Measurements from ENCODE around the gene MINDY4.
"Not testable (repeated sequence)": the region's sequence is repeated elsewhere in the genome, so short reads cannot be mapped to it uniquely, and the experiment has no call there.

MINDY4 gene

GRCh38 chr7:30805931-30806330 lies 34.7 kb downstream of the MINDY4 start:
- no peak overlapping the region for H3K4me3 ChIP-seq (ENCODE audit: insufficient read depth, low read length, poor library complexity, severe bottlenecking)
- H3K27ac ChIP-seq (ENCODE audit: low read depth, low read length) = no peak overlapping the region
- H2AFZ ChIP-seq (ENCODE audit: low read depth, low read length, severe bottlenecking) = no peak overlapping the region
- H3K4me2 ChIP-seq (ENCODE audit: low read depth, low read length, poor library complexity, severe bottlenecking) = no peak overlapping the region
- no peaks in the 10 kb centered on the region for H3K27me3 ChIP-seq (ENCODE audit: low read length)
- H3F3A ChIP-seq (ENCODE audit: insufficient read depth) = no peaks in the 10 kb centered on the region
- no peaks in the 10 kb centered on the region for H3K9me2 ChIP-seq (replicated peaks; ENCODE audit: insufficient read depth, low read length)
- H3K9ac ChIP-seq (ENCODE audit: low read length) = no peak overlapping the region
- no peaks in the 10 kb centered on the region for H3K9me3 ChIP-seq (ENCODE audit: insufficient read depth, low read length)
- no peaks in the 10 kb centered on the region for H4K20me1 ChIP-seq (ENCODE audit: low read depth, low read length)
- H3K36me3 ChIP-seq (ENCODE audit: low read length) = no peaks in the 10 kb centered on the region
- H3K79me2 ChIP-seq (ENCODE audit: insufficient read depth, low read length) = no peaks in the 10 kb centered on the region
- TF ChIP-seq EZH2phosphoT487 (conservative IDR thresholded peaks at IDR 0.05; ENCODE audit: low read length) (no peak), CTCF (IDR thresholded peaks at IDR 0.05; ENCODE audit: insufficient read depth, low read length, poor library complexity, severe bottlenecking) (no peak)

- not testable (repeated sequence) for H3K9ac ChIP-seq (ENCODE audit: low read length); H2AFZ ChIP-seq (ENCODE audit: low read depth, low read length, severe bottlenecking); H3K4me2 ChIP-seq (ENCODE audit: low read depth, low read length, poor library complexity, severe bottlenecking); H3K36me3 ChIP-seq (ENCODE audit: low read length); H3K79me2 ChIP-seq (ENCODE audit: insufficient read depth, low read length); H3K27ac ChIP-seq (ENCODE audit: low read depth, low read length); H4K20me1 ChIP-seq (ENCODE audit: low read depth, low read length); H3K27me3 ChIP-seq (ENCODE audit: low read length); H3K9me2 ChIP-seq (replicated peaks; ENCODE audit: insufficient read depth, low read length); H3K4me3 ChIP-seq (ENCODE audit: insufficient read depth, low read length, poor library complexity, severe bottlenecking); H3K9me3 ChIP-seq (ENCODE audit: insufficient read depth, low read length); H3F3A ChIP-seq (ENCODE audit: insufficient read depth)
These were observed 36.3 kb downstream of the MINDY4 start for GRCh38 chr7:30807477-30807876.

- not testable (repeated sequence) for H4K20me1 ChIP-seq (ENCODE audit: low read depth, low read length); H3K9ac ChIP-seq (ENCODE audit: low read length); H3K9me2 ChIP-seq (replicated peaks; ENCODE audit: insufficient read depth, low read length); H3K27me3 ChIP-seq (ENCODE audit: low read length); H3K4me3 ChIP-seq (ENCODE audit: insufficient read depth, low read length, poor library complexity, severe bottlenecking); H3K36me3 ChIP-seq (ENCODE audit: low read length); H3K4me2 ChIP-seq (ENCODE audit: low read depth, low read length, poor library complexity, severe bottlenecking); H2AFZ ChIP-seq (ENCODE audit: low read depth, low read length, severe bottlenecking); H3K79me2 ChIP-seq (ENCODE audit: insufficient read depth, low read length); H3K27ac ChIP-seq (ENCODE audit: low read depth, low read length); H3K9me3 ChIP-seq (ENCODE audit: insufficient read depth, low read length); H3F3A ChIP-seq (ENCODE audit: insufficient read depth)
These were observed 36.7 kb downstream of the MINDY4 start for GRCh38 chr7:30807941-30808340.

- Histone ChIP-seq H3K9me3 (ENCODE audit: insufficient read depth, low read length) (no peaks in the 10 kb centered on the region), H3K27me3 (ENCODE audit: low read length) (no peaks in the 10 kb centered on the region), H2AFZ (ENCODE audit: low read depth, low read length, severe bottlenecking) (no peak overlapping the region), H3K4me2 (ENCODE audit: low read depth, low read length, poor library complexity, severe bottlenecking) (no peak overlapping the region), H3K4me3 (ENCODE audit: insufficient read depth, low read length, poor library complexity, severe bottlenecking) (no peak overlapping the region), H3K27ac (ENCODE audit: low read depth, low read length) (no peak overlapping the region), H3K36me3 (ENCODE audit: low read length) (no peaks in the 10 kb centered on the region), H3K9ac (ENCODE audit: low read length) (no peak overlapping the region), H4K20me1 (ENCODE audit: low read depth, low read length) (no peaks in the 10 kb centered on the region), H3F3A (ENCODE audit: insufficient read depth) (no peaks in the 10 kb centered on the region), H3K79me2 (ENCODE audit: insufficient read depth, low read length) (no peaks in the 10 kb centered on the region), H3K9me2 (replicated peaks; ENCODE audit: insufficient read depth, low read length) (no peaks in the 10 kb centered on the region)
- TF ChIP-seq CTCF (IDR thresholded peaks at IDR 0.05; ENCODE audit: insufficient read depth, low read length, poor library complexity, severe bottlenecking) (no peak), EZH2phosphoT487 (conservative IDR thresholded peaks at IDR 0.05; ENCODE audit: low read length) (no peak)
These were observed 39.8 kb downstream of the MINDY4 start for GRCh38 chr7:30810986-30811385.

Data from SU-DHL-6 (cell line).